Gastroesophageal sphincter (tissue), 4 donors: ENCODE data around the gene STRAP. TPM values are rescaled to one million over a fixed set of nuclear protein-coding genes. Genes with fewer than 3 reads are reported as not detected.

Source experiments
- ATAC-seq: fragments of 150-250 bp; one replicate; pipeline ENCODE4 v1.9.1; 2016; ENCODE audit warnings: mild to moderate bottlenecking, moderate library complexity
- H3K27ac ChIP-seq, 4 donors: fragments of 200-600 bp; sonication (generic) in 3 of 4; 1 replicate in 3 of 4; 2 replicates in 1 of 4; pipeline ENCODE4 v1.5.1; 2016 to 2019
- H3K27me3 ChIP-seq: fragments of 200-600 bp; sonication (generic); one replicate; pipeline ENCODE4 v1.5.1; 2019
- H3K36me3 ChIP-seq, 2 donors: fragments of 200-600 bp; sonication (generic); one replicate each; pipeline ENCODE4 v1.5.1; 2019; ENCODE audit warnings: control low read depth in 1 of 2
- H3K4me1 ChIP-seq, 3 donors: fragments of 200-600 bp; sonication (generic); 1 replicate in 2 of 3; 2 replicates in 1 of 3; pipeline ENCODE4 v1.5.1; 2016 to 2019; ENCODE audit warnings: control low read depth in 2 of 3
- H3K4me3 ChIP-seq, 2 donors: fragments of 200-600 bp; sonication (generic); one replicate each; pipeline ENCODE4 v1.5.1; 2019; ENCODE audit warnings: mild to moderate bottlenecking in 1 of 2, moderate library complexity in 1 of 2
- H3K9me3 ChIP-seq, 3 donors: fragments of 200-600 bp; sonication (generic); one replicate each; pipeline ENCODE4 v1.5.1; 2017 to 2019; ENCODE audit warnings: control low read depth in 2 of 3
- EP300 ChIP-seq: sonication (generic); formaldehyde crosslinking; IDR thresholded peaks from one replicate; pipeline ENCODE4 v1.6.1; 2017; ENCODE audit warnings: antibody characterized with exemption, mild to moderate bottlenecking
- POLR2A ChIP-seq, 2 donors: fragments of 450-650 bp; IDR thresholded peaks; one replicate each; pipeline ENCODE4 v1.6.1; 2017; ENCODE audit warnings: antibody characterized with exemption in 2 of 2, mild to moderate bottlenecking in 2 of 2, moderate library complexity in 1 of 2
- POLR2AphosphoS5 ChIP-seq: sonication (generic); formaldehyde crosslinking; IDR thresholded peaks from one replicate; pipeline ENCODE4 v1.6.1; 2017; ENCODE audit warnings: antibody characterized with exemption
- WGBS, 2 donors: methylation state at CpG; one replicate each; pipeline ENCODE4 v1.1.5; 2018; ENCODE audit warnings: low coverage in 1 of 2; 5-methylcytosine and 5-hydroxymethylcytosine counted together
- total RNA-seq, 4 donors: library from RNA; depleted of rRNA; stranded (reverse); fragments of >200 nt; gene quantifications; one replicate each; pipeline ENCODE4 v1.1.0, GENCODE V29; 2016
- TF ChIP-seq, protein P1 (sequence below), 4 experiments: fragments of 200-600 bp in 2 of 4; fragments of 450-650 bp in 2 of 4; sonication (generic) in 1 of 4; IDR thresholded peaks; one replicate each; pipeline ENCODE4 v1.5.1; 2017 to 2019; ENCODE audit warnings: antibody characterized with exemption in 4 of 4, mild to moderate bottlenecking in 2 of 4, moderate library complexity in 2 of 4

The STRAP gene
- total RNA-seq, 4 donors from 2014 or later = 63.0 to 97.7 (median 69.2) TPM

DNA sequence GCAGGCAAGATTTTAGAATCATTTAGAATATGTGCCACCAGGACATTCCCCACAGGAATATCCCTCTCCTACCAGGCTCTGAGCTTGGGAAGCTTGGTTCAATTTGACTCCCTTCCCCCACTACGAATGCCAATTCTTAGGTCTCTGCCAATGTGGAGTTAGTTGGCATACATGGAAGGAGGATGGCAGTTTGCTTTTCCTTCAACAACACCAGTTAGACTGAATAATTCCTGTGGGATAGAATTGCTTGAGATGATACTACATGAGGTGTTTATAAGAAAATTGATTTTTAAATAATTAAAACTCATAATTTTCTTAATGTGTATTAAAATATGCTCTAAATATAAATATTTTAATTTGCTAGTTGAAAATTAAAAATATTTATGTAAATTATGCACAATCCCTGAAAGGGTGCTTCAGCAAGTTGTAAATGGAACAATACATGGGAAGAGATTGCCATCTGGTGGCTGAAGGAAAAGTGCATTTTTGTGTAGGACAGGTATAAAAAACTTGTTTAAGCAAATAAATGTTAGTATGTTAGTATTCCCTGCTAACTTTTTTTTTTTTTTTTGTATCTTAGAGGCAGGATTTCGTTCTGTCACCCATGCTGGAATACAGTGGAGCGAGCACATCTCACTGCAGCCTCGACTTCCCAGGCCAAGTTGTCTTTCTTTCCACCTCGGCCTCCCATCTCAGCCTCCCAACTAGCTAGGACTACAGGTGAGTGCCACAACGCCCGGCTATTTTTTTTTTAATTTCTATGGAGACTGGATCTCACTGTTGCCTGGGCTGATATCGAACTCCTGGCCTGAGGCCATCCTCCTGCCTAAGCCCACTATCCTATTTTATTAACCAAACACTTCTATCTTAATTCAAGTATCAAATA lies 25.8 kb upstream of the STRAP start:
- no peaks in the 10 kb centered on the region for H3K4me1 ChIP-seq
- TF ChIP-seq, protein P1, sequence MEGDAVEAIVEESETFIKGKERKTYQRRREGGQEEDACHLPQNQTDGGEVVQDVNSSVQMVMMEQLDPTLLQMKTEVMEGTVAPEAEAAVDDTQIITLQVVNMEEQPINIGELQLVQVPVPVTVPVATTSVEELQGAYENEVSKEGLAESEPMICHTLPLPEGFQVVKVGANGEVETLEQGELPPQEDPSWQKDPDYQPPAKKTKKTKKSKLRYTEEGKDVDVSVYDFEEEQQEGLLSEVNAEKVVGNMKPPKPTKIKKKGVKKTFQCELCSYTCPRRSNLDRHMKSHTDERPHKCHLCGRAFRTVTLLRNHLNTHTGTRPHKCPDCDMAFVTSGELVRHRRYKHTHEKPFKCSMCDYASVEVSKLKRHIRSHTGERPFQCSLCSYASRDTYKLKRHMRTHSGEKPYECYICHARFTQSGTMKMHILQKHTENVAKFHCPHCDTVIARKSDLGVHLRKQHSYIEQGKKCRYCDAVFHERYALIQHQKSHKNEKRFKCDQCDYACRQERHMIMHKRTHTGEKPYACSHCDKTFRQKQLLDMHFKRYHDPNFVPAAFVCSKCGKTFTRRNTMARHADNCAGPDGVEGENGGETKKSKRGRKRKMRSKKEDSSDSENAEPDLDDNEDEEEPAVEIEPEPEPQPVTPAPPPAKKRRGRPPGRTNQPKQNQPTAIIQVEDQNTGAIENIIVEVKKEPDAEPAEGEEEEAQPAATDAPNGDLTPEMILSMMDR (IDR thresholded peaks at IDR 0.05) = peak; percentile 84 to 95 (median 88)
- TF ChIP-seq POLR2AphosphoS5 = no peak
- 29 to 43% methylated on average over 6 to 8 of the region's 8 CpGs for WGBS, 2 donors
- no peak overlapping the region for H3K27ac ChIP-seq
- no peaks in the 10 kb centered on the region for H3K9me3 ChIP-seq
- H3K36me3 ChIP-seq = no peaks in the 10 kb centered on the region
- peak; percentile 52 for ATAC-seq
- no peak overlapping the region for H3K4me3 ChIP-seq
- peaks cover 7% of the 10 kb centered on the region for H3K27me3 ChIP-seq

DNA sequence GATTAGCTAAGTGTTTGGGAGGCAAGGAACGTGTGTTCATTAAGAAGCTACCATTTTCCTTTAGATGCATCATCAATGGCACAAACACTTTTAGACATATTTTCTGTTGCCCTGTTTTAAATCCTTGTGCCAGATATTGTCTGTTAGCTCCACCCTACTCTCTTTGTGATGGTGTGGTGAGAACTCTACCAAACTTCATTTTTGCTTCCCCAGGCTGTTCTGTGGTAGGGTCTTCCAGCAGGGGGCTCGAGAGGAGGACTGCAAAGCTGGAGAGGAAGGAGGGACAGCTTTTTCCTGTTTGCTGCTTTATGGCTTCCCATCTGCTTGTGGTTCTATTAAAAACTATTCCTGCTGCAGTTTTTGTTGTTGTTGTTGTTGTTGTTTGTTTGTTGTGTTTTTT lies 23.8 kb upstream of the STRAP start:
- no peak overlapping the region for H3K27ac ChIP-seq
- H3K36me3 ChIP-seq = no peaks in the 10 kb centered on the region
- no peaks in the 10 kb centered on the region for H3K9me3 ChIP-seq
- no peaks in the 10 kb centered on the region for H3K4me1 ChIP-seq
- H3K27me3 ChIP-seq = peaks cover 7% of the 10 kb centered on the region
- no peak for ATAC-seq
- WGBS, 2 donors = 39 to 86% methylated on average over 2 of the region's 2 CpGs
- H3K4me3 ChIP-seq = no peak overlapping the region
- TF ChIP-seq EP300 (no peak), POLR2A (IDR thresholded peaks at IDR 0.05) (no peak), POLR2AphosphoS5 (no peak)
- TF ChIP-seq, protein P1 (IDR thresholded peaks at IDR 0.05) = no peak

- Histone ChIP-seq H3K27me3 (peaks cover 7% of the 10 kb centered on the region), H3K4me3 (no peak overlapping the region), H3K4me1 (no peaks in the 10 kb centered on the region), H3K36me3 (no peaks in the 10 kb centered on the region), H3K27ac (no peak overlapping the region), H3K9me3 (no peaks in the 10 kb centered on the region)
- ATAC-seq = no peak
- WGBS, 2 donors = 64 to 75% methylated on average over 4 of the region's 4 CpGs
- TF ChIP-seq POLR2AphosphoS5 (no peak), POLR2A (IDR thresholded peaks at IDR 0.05) (no peak), EP300 (no peak)
- TF ChIP-seq, protein P1 (IDR thresholded peaks at IDR 0.05) = no peak
Observed at GRCh38 chr12:15859116-15859515, 23.1 kb upstream of the STRAP start.

GRCh38 chr12:15861404-15861803 lies 20.8 kb upstream of the STRAP start:
- whole genome bisulfite sequencing, 2 donors = 10 to 20% methylated on average over 1 of the region's 1 CpG
- peaks cover 7% of the 10 kb centered on the region for H3K27me3 ChIP-seq
- no peak for ATAC-seq
- no peaks in the 10 kb centered on the region for H3K4me1 ChIP-seq
- H3K27ac ChIP-seq = no peak overlapping the region
- H3K36me3 ChIP-seq = no peaks in the 10 kb centered on the region
- H3K4me3 ChIP-seq = no peak overlapping the region
- H3K9me3 ChIP-seq = no peaks in the 10 kb centered on the region
- no peak for TF ChIP-seq POLR2AphosphoS5
- TF ChIP-seq, protein P1 (IDR thresholded peaks at IDR 0.05) = no peak
- no peak for TF ChIP-seq POLR2A (IDR thresholded peaks at IDR 0.05)
- TF ChIP-seq EP300 = no peak

DNA sequence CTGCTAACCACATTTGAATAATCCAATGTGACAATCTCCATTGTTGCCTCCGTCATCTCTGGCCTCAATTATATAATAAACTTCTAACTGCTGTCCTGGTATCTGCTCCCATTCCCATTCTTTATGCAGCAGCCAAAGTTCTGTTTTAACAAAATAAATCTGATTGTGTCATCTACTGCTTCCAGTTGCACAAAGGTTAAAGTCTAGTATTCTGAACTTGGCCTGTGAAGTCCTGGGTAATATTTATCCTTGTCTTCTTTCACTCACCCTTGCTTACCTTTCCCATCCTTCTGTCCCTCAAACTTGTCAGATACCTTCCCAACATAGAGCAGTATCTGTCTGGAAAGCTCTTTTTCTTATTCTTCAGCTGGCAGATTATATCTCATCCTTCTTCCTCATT lies 19.3 kb upstream of the STRAP start:
- ATAC-seq = no peak
- Histone ChIP-seq H3K27me3 (peaks cover 7% of the 10 kb centered on the region), H3K4me1 (no peaks in the 10 kb centered on the region), H3K9me3 (no peaks in the 10 kb centered on the region), H3K27ac (no peak overlapping the region), H3K36me3 (no peaks in the 10 kb centered on the region), H3K4me3 (no peak overlapping the region)
- TF ChIP-seq POLR2AphosphoS5 = no peak
- no peak for TF ChIP-seq EP300
- TF ChIP-seq, protein P1 (IDR thresholded peaks at IDR 0.05) = no peak
- TF ChIP-seq POLR2A (IDR thresholded peaks at IDR 0.05) = no peak
- 80 to 83% methylated on average over 1 of the region's 1 CpG for WGBS, 2 donors
